ENCODE data around the gene GRHPR. TPM values are rescaled to one million over a fixed set of nuclear protein-coding genes. Genes with fewer than 3 reads are reported as not detected.

Gene GRHPR
- total and polyA plus RNA-seq, 2 of the 8 experiments (the other 6 are each of a cell fraction or from before 2014, with no cell fraction given) = 97.0 to 201 TPM

GRCh38 chr9:37425298-37425752 lies 2.8 kb downstream of the GRHPR start:
- Histone ChIP-seq H2AFZ (ENCODE audit: low read length) (no peak overlapping the region), H3K79me1 (ENCODE audit: low read depth, low read length) (peaks cover 21% of the 10 kb centered on the region), H3K4me2 (ENCODE audit: insufficient read depth in 1 of 2, low read depth in 2 of 2, low read length in 2 of 2) (no peak overlapping the region), H3K9me3 (ENCODE audit: insufficient read depth in 2 of 2, low read depth in 1 of 2, low read length in 1 of 2) (no peaks in the 10 kb centered on the region), H3K18ac (ENCODE audit: extremely low read depth, low read length) (no peak overlapping the region), H2BK12ac (ENCODE audit: low read depth, low read length) (no peak overlapping the region), H4K91ac (replicated peaks; ENCODE audit: insufficient read length, low read length) (peak overlapping the region; percentile 37), H2BK20ac (ENCODE audit: low read length) (no peak overlapping the region), H3K27me3 (replicated peaks in 1 of 4; ENCODE audit: control insufficient read depth in 3 of 4, extremely low read depth in 1 of 4, insufficient read depth in 3 of 4, low read length in 3 of 4) (no peaks in the 10 kb centered on the region), H4K5ac (ENCODE audit: insufficient read length, low read depth, low read length) (no peak overlapping the region), H2BK120ac (replicated peaks; ENCODE audit: low read depth, low read length) (no peak overlapping the region), H3K14ac (ENCODE audit: insufficient read length) (no peak overlapping the region), H3K4me1 (replicated peaks in 1 of 4; ENCODE audit: control insufficient read depth in 3 of 4, insufficient read depth in 4 of 4, low read length in 3 of 4) (peaks cover 2 to 15% (median 8%) of the 10 kb centered on the region in 4 experiments), H3K79me2 (ENCODE audit: control insufficient read depth in 1 of 2, insufficient read depth in 2 of 2, low read length in 2 of 2) (peaks cover 0 to 18% of the 10 kb centered on the region in 2 experiments; a peak in 2 of 4 replicates), H3K56ac (replicated peaks; ENCODE audit: insufficient read length, low read depth, low read length) (no peak overlapping the region), H3K27ac (ENCODE audit: low read depth, low read length) (no peak overlapping the region), H4K20me1 (replicated peaks in 1 of 2; ENCODE audit: control insufficient read depth in 1 of 2, insufficient read depth in 2 of 2, low read length in 2 of 2) (peaks cover 8 to 13% of the 10 kb centered on the region in 2 experiments), H3K9ac (replicated peaks in 1 of 4; ENCODE audit: extremely low read depth in 1 of 4, low read depth in 3 of 4, low read length in 3 of 4) (no peak overlapping the region), H3K23ac (ENCODE audit: insufficient read length) (no peak overlapping the region), H2BK15ac (ENCODE audit: low read length) (no peak overlapping the region), H3K4me3 (ENCODE audit: extremely low read depth in 1 of 4, insufficient read depth in 2 of 4, low read depth in 3 of 4, low read length in 4 of 4) (no peak overlapping the region), H4K8ac (ENCODE audit: extremely low read depth, insufficient read depth, low read length) (no peak overlapping the region), H2AK5ac (ENCODE audit: low read depth, low read length) (no peak overlapping the region), H3K36me3 (ENCODE audit: control insufficient read depth in 2 of 4, insufficient read depth in 4 of 4, low read length in 3 of 4) (peaks cover 17 to 47% (median 21%) of the 10 kb centered on the region in 4 experiments; a peak in 7 of 8 replicates), H3K4ac (replicated peaks; ENCODE audit: insufficient read length, low read depth, low read length) (no peak overlapping the region), H2BK5ac (ENCODE audit: low read depth, low read length) (no peak overlapping the region), H3K23me2 (ENCODE audit: low read depth, low read length) (peaks cover 2% of the 10 kb centered on the region; the same call in 1 of the 2 replicates)
- 93% methylated on average over 11 of the region's 11 CpGs; no CpG with 5 or more reads in 1 of the 2 experiments for WGBS, 2 experiments (ENCODE audit: extremely low coverage in 1 of 2, insufficient coverage in 1 of 2, insufficient read length in 1 of 2, insufficient replicate concordance in 2 of 2, low coverage in 1 of 2, low lambda C conversion rate in 2 of 2, missing lambda C conversion rate in 1 of 2)
- TF ChIP-seq POU5F1 (IDR thresholded peaks at IDR 0.05; ENCODE audit: low read depth, low read length) (no peak), TAF1 (IDR thresholded peaks at IDR 0.05; ENCODE audit: low read depth, low read length) (no peak), TEAD4 (IDR thresholded peaks at IDR 0.05; ENCODE audit: low read depth, low read length) (no peak), ASH2L (IDR thresholded peaks at IDR 0.05; ENCODE audit: low read length) (no peak), HDAC6 (IDR thresholded peaks at IDR 0.05; ENCODE audit: low read depth, low read length) (no peak), JUN (IDR thresholded peaks at IDR 0.05; ENCODE audit: low read depth, low read length) (no peak), GTF2F1 (IDR thresholded peaks at IDR 0.05; ENCODE audit: borderline replicate concordance, low read depth, low read length) (no peak), ATF3 (IDR thresholded peaks at IDR 0.05; ENCODE audit: insufficient read depth, low read depth, low read length) (no peak), RBBP5 (IDR thresholded peaks at IDR 0.05; ENCODE audit: borderline replicate concordance, low read depth, low read length) (no peak), SUZ12 (IDR thresholded peaks at IDR 0.05; ENCODE audit: low read length) (no peak), POLR2A (IDR thresholded peaks at IDR 0.05; ENCODE audit: control extremely low read depth in 1 of 2, low read depth in 2 of 2, low read length in 2 of 2) (no peak)
- POLR2A ChIA-PET (ENCODE audit: partially characterized antibody) = interaction anchor here (0.8 to 2.6 kb wide), 5 partner anchors 8 to 41 kb away, joined by 3 to 15 read pairs (median 7); no protein-coding TSS in a partner anchor
- DNase-seq (ENCODE audit: low read depth in 1 of 2, low spot score in 2 of 2) = no peak
- no peak for FAIRE-seq
- CTCF ChIA-PET (ENCODE audit: partially characterized antibody) = interaction anchor here (0.6 to 3.4 kb wide), 6 partner anchors 10 to 39 kb away, joined by 3 to 24 read pairs (median 4); no protein-coding TSS in a partner anchor

Data from H1 (cell line).